Measurements from ENCODE around the gene PBX1. TPM values are rescaled to one million over a fixed set of nuclear protein-coding genes. Genes with fewer than 3 reads are reported as not detected.

The PBX1 gene
- total RNA-seq, 1 experiment from 2014 or later, result 102 TPM

DNA sequence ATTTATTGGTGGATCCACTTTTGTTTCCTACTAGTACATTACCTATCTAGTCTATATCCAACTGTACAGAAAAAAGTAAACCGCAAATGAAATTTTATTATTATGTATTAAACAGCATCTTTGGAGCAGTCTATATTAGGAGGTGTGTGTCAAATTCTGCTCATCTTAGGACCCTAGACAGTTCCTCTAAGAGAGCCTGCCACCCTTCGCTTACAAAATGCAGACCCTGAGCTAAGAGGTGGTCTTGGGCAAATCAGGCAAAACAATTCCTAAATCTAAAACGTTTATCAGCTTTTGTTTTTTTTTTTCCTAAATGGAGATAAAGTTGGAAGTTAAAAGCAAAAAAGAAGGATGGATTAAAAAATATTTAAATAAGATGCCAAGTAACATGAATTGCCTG lies 85.3 kb downstream of the PBX1 start:
- peaks cover 16% of the 10 kb centered on the region for H3K36me3 Mint-ChIP-seq
- peaks cover 64% of the 10 kb centered on the region for H3K4me1 Mint-ChIP-seq
- DNase-seq (ENCODE audit: low spot score) (no peak), ATAC-seq (no peak)
- CTCF ChIA-PET, result interaction anchor here (1.0 to 1.8 kb wide), 2 partner anchors 30 to 143 kb away, joined by 3 to 6 read pairs; no protein-coding TSS in a partner anchor
- no peaks in the 10 kb centered on the region for H3K27me3 Mint-ChIP-seq (ENCODE audit: low read depth)
- POLR2A ChIA-PET, result no interaction called here
- no peak overlapping the region for H3K27ac Mint-ChIP-seq
- no peak overlapping the region for H3K4me3 Mint-ChIP-seq
- no peaks in the 10 kb centered on the region for H3K9me3 Mint-ChIP-seq
- TF ChIP-seq IRF2 (CRISPR knock-in tag; IDR thresholded peaks at IDR 0.05; ENCODE audit: borderline replicate concordance, low read depth) (no peak), EMX1 (CRISPR knock-in tag; IDR thresholded peaks at IDR 0.05) (no peak), ZNF263 (CRISPR knock-in tag; IDR thresholded peaks at IDR 0.05; ENCODE audit: low read depth) (no peak), JAZF1 (CRISPR knock-in tag; IDR thresholded peaks at IDR 0.05) (no peak), JUN (CRISPR knock-in tag; IDR thresholded peaks at IDR 0.05) (no peak), ATF1 (CRISPR knock-in tag; IDR thresholded peaks at IDR 0.05) (no peak)
- TF ChIP-seq, protein P1, sequence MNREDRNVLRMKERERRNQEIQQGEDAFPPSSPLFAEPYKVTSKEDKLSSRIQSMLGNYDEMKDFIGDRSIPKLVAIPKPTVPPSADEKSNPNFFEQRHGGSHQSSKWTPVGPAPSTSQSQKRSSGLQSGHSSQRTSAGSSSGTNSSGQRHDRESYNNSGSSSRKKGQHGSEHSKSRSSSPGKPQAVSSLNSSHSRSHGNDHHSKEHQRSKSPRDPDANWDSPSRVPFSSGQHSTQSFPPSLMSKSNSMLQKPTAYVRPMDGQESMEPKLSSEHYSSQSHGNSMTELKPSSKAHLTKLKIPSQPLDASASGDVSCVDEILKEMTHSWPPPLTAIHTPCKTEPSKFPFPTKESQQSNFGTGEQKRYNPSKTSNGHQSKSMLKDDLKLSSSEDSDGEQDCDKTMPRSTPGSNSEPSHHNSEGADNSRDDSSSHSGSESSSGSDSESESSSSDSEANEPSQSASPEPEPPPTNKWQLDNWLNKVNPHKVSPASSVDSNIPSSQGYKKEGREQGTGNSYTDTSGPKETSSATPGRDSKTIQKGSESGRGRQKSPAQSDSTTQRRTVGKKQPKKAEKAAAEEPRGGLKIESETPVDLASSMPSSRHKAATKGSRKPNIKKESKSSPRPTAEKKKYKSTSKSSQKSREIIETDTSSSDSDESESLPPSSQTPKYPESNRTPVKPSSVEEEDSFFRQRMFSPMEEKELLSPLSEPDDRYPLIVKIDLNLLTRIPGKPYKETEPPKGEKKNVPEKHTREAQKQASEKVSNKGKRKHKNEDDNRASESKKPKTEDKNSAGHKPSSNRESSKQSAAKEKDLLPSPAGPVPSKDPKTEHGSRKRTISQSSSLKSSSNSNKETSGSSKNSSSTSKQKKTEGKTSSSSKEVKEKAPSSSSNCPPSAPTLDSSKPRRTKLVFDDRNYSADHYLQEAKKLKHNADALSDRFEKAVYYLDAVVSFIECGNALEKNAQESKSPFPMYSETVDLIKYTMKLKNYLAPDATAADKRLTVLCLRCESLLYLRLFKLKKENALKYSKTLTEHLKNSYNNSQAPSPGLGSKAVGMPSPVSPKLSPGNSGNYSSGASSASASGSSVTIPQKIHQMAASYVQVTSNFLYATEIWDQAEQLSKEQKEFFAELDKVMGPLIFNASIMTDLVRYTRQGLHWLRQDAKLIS (CRISPR knock-in tag; IDR thresholded peaks at IDR 0.05; ENCODE audit: borderline replicate concordance), result no peak
- TF ChIP-seq, protein P2, sequence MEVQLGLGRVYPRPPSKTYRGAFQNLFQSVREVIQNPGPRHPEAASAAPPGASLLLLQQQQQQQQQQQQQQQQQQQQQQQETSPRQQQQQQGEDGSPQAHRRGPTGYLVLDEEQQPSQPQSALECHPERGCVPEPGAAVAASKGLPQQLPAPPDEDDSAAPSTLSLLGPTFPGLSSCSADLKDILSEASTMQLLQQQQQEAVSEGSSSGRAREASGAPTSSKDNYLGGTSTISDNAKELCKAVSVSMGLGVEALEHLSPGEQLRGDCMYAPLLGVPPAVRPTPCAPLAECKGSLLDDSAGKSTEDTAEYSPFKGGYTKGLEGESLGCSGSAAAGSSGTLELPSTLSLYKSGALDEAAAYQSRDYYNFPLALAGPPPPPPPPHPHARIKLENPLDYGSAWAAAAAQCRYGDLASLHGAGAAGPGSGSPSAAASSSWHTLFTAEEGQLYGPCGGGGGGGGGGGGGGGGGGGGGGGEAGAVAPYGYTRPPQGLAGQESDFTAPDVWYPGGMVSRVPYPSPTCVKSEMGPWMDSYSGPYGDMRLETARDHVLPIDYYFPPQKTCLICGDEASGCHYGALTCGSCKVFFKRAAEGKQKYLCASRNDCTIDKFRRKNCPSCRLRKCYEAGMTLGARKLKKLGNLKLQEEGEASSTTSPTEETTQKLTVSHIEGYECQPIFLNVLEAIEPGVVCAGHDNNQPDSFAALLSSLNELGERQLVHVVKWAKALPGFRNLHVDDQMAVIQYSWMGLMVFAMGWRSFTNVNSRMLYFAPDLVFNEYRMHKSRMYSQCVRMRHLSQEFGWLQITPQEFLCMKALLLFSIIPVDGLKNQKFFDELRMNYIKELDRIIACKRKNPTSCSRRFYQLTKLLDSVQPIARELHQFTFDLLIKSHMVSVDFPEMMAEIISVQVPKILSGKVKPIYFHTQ (CRISPR knock-in tag; IDR thresholded peaks at IDR 0.05), result no peak
- TF ChIP-seq, protein P3, sequence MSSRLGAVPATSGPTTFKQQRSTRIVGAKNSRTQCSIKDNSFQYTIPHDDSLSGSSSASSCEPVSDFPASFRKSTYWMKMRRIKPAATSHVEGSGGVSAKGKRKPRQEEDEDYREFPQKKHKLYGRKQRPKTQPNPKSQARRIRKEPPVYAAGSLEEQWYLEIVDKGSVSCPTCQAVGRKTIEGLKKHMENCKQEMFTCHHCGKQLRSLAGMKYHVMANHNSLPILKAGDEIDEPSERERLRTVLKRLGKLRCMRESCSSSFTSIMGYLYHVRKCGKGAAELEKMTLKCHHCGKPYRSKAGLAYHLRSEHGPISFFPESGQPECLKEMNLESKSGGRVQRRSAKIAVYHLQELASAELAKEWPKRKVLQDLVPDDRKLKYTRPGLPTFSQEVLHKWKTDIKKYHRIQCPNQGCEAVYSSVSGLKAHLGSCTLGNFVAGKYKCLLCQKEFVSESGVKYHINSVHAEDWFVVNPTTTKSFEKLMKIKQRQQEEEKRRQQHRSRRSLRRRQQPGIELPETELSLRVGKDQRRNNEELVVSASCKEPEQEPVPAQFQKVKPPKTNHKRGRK (CRISPR knock-in tag; IDR thresholded peaks at IDR 0.05; ENCODE audit: borderline replicate concordance), result no peak
- TF ChIP-seq, protein P4, sequence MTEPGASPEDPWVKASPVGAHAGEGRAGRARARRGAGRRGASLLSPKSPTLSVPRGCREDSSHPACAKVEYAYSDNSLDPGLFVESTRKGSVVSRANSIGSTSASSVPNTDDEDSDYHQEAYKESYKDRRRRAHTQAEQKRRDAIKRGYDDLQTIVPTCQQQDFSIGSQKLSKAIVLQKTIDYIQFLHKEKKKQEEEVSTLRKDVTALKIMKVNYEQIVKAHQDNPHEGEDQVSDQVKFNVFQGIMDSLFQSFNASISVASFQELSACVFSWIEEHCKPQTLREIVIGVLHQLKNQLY (CRISPR knock-in tag; IDR thresholded peaks at IDR 0.05), result no peak
- TF ChIP-seq, protein P5, sequence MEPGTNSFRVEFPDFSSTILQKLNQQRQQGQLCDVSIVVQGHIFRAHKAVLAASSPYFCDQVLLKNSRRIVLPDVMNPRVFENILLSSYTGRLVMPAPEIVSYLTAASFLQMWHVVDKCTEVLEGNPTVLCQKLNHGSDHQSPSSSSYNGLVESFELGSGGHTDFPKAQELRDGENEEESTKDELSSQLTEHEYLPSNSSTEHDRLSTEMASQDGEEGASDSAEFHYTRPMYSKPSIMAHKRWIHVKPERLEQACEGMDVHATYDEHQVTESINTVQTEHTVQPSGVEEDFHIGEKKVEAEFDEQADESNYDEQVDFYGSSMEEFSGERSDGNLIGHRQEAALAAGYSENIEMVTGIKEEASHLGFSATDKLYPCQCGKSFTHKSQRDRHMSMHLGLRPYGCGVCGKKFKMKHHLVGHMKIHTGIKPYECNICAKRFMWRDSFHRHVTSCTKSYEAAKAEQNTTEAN (CRISPR knock-in tag; IDR thresholded peaks at IDR 0.05), result no peak
- TF ChIP-seq, protein P6, sequence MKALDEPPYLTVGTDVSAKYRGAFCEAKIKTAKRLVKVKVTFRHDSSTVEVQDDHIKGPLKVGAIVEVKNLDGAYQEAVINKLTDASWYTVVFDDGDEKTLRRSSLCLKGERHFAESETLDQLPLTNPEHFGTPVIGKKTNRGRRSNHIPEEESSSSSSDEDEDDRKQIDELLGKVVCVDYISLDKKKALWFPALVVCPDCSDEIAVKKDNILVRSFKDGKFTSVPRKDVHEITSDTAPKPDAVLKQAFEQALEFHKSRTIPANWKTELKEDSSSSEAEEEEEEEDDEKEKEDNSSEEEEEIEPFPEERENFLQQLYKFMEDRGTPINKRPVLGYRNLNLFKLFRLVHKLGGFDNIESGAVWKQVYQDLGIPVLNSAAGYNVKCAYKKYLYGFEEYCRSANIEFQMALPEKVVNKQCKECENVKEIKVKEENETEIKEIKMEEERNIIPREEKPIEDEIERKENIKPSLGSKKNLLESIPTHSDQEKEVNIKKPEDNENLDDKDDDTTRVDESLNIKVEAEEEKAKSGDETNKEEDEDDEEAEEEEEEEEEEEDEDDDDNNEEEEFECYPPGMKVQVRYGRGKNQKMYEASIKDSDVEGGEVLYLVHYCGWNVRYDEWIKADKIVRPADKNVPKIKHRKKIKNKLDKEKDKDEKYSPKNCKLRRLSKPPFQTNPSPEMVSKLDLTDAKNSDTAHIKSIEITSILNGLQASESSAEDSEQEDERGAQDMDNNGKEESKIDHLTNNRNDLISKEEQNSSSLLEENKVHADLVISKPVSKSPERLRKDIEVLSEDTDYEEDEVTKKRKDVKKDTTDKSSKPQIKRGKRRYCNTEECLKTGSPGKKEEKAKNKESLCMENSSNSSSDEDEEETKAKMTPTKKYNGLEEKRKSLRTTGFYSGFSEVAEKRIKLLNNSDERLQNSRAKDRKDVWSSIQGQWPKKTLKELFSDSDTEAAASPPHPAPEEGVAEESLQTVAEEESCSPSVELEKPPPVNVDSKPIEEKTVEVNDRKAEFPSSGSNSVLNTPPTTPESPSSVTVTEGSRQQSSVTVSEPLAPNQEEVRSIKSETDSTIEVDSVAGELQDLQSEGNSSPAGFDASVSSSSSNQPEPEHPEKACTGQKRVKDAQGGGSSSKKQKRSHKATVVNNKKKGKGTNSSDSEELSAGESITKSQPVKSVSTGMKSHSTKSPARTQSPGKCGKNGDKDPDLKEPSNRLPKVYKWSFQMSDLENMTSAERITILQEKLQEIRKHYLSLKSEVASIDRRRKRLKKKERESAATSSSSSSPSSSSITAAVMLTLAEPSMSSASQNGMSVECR (CRISPR knock-in tag; IDR thresholded peaks at IDR 0.05; ENCODE audit: borderline replicate concordance), result no peak
- TF ChIP-seq, protein P7, sequence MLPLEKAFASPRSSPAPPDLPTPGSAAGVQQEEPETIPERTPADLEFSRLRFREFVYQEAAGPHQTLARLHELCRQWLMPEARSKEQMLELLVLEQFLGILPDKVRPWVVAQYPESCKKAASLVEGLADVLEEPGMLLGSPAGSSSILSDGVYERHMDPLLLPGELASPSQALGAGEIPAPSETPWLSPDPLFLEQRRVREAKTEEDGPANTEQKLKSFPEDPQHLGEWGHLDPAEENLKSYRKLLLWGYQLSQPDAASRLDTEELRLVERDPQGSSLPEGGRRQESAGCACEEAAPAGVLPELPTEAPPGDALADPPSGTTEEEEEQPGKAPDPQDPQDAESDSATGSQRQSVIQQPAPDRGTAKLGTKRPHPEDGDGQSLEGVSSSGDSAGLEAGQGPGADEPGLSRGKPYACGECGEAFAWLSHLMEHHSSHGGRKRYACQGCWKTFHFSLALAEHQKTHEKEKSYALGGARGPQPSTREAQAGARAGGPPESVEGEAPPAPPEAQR (CRISPR knock-in tag; IDR thresholded peaks at IDR 0.05), result no peak
- TF ChIP-seq, protein P8, sequence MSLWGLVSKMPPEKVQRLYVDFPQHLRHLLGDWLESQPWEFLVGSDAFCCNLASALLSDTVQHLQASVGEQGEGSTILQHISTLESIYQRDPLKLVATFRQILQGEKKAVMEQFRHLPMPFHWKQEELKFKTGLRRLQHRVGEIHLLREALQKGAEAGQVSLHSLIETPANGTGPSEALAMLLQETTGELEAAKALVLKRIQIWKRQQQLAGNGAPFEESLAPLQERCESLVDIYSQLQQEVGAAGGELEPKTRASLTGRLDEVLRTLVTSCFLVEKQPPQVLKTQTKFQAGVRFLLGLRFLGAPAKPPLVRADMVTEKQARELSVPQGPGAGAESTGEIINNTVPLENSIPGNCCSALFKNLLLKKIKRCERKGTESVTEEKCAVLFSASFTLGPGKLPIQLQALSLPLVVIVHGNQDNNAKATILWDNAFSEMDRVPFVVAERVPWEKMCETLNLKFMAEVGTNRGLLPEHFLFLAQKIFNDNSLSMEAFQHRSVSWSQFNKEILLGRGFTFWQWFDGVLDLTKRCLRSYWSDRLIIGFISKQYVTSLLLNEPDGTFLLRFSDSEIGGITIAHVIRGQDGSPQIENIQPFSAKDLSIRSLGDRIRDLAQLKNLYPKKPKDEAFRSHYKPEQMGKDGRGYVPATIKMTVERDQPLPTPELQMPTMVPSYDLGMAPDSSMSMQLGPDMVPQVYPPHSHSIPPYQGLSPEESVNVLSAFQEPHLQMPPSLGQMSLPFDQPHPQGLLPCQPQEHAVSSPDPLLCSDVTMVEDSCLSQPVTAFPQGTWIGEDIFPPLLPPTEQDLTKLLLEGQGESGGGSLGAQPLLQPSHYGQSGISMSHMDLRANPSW (CRISPR knock-in tag; conservative IDR thresholded peaks at IDR 0.05; ENCODE audit: low read depth), result no peak
- TF ChIP-seq, protein P9, sequence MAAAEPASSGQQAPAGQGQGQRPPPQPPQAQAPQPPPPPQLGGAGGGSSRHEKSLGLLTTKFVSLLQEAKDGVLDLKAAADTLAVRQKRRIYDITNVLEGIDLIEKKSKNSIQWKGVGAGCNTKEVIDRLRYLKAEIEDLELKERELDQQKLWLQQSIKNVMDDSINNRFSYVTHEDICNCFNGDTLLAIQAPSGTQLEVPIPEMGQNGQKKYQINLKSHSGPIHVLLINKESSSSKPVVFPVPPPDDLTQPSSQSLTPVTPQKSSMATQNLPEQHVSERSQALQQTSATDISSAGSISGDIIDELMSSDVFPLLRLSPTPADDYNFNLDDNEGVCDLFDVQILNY (CRISPR knock-in tag; IDR thresholded peaks at IDR 0.05), result no peak
